Hepatocyte (in vitro differentiated cells): ENCODE measurements around the gene PDE6C.

ENCODE experiments used
- CTCF ChIP-seq: fragments of 200-600 bp; sonication (generic); IDR thresholded peaks from 2 replicates; pipeline ENCODE4 v1.5.1; 2016; ENCODE audit warnings: antibody characterized with exemption, mild to moderate bottlenecking; ENCODE audit not compliant: poor library complexity
- EZH2 ChIP-seq: fragments of 200-600 bp; sonication (generic); IDR thresholded peaks from 2 replicates; pipeline ENCODE4 v1.6.1; 2016; ENCODE audit warnings: antibody characterized with exemption, mild to moderate bottlenecking, borderline replicate concordance

- no peak for TF ChIP-seq EZH2
- TF ChIP-seq CTCF, result no peak
Measured at GRCh38 chr10:93707623-93708022, 95.3 kb downstream of the PDE6C start.
